ENCODE measurements around the gene CCNT2.

DNA sequence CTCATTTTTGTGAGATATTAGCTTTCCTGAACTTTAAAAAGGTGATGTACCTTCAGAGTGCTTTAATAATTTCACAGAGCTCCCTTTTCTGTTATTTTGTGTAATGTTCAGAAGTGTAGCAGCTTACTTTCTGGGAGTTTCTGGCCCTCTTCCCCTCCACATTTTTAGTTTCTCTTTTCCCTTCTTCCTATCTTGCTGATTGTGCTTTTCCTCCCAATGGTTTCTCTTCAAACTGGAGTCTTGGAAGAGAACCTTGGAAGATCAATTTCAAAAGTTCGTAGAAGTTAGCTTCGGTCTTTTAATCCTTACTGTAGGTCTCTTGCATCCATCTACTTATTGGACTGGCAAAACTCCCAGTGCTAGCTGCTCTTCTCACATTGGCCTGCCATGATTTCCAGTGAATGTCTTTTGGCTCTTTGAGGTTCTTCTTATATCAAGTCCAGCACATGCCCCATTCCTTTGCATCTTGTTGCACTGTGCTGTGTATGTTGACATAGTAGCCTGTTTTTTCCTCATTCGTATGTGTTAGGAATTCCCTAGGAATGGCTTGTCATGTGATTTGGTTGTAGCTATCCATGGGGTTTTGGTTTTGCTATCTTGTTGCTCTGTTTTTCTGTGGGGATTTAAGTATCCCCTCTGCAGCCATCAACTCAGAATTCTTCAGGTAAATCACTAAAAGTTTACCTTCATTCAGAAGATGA lies 7.8 kb downstream of the CCNT2 start:
- TF ChIP-seq, protein P1, sequence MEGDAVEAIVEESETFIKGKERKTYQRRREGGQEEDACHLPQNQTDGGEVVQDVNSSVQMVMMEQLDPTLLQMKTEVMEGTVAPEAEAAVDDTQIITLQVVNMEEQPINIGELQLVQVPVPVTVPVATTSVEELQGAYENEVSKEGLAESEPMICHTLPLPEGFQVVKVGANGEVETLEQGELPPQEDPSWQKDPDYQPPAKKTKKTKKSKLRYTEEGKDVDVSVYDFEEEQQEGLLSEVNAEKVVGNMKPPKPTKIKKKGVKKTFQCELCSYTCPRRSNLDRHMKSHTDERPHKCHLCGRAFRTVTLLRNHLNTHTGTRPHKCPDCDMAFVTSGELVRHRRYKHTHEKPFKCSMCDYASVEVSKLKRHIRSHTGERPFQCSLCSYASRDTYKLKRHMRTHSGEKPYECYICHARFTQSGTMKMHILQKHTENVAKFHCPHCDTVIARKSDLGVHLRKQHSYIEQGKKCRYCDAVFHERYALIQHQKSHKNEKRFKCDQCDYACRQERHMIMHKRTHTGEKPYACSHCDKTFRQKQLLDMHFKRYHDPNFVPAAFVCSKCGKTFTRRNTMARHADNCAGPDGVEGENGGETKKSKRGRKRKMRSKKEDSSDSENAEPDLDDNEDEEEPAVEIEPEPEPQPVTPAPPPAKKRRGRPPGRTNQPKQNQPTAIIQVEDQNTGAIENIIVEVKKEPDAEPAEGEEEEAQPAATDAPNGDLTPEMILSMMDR (IDR thresholded peaks at IDR 0.05) = no peak
- no peak for TF ChIP-seq POLR2A (IDR thresholded peaks at IDR 0.05; ENCODE audit: low read depth)

All from esophagus muscularis mucosa (tissue), 3 donors.